Esophagus squamous epithelium (tissue), 4 donors: ENCODE data around the gene WBP1L.

Source experiments
- POLR2A ChIP-seq, 4 donors: fragments of 450-650 bp; IDR thresholded peaks; one replicate each; pipeline ENCODE4 v1.6.1; 2017; ENCODE audit warnings: antibody characterized with exemption in 4 of 4, mild to moderate bottlenecking in 4 of 4, moderate library complexity in 3 of 4
- TF ChIP-seq, protein P1 (sequence below), 6 experiments: fragments of 450-650 bp in 4 of 6; fragments of 200-600 bp in 2 of 6; sonication (generic) in 2 of 6; IDR thresholded peaks; one replicate each; pipeline ENCODE4 v1.5.1; 2016 to 2019; ENCODE audit warnings: antibody characterized with exemption in 6 of 6, mild to moderate bottlenecking in 4 of 6, moderate library complexity in 4 of 6

GRCh38 chr10:102780527-102780808 lies 36.7 kb downstream of the WBP1L start:
- TF ChIP-seq, protein P1, sequence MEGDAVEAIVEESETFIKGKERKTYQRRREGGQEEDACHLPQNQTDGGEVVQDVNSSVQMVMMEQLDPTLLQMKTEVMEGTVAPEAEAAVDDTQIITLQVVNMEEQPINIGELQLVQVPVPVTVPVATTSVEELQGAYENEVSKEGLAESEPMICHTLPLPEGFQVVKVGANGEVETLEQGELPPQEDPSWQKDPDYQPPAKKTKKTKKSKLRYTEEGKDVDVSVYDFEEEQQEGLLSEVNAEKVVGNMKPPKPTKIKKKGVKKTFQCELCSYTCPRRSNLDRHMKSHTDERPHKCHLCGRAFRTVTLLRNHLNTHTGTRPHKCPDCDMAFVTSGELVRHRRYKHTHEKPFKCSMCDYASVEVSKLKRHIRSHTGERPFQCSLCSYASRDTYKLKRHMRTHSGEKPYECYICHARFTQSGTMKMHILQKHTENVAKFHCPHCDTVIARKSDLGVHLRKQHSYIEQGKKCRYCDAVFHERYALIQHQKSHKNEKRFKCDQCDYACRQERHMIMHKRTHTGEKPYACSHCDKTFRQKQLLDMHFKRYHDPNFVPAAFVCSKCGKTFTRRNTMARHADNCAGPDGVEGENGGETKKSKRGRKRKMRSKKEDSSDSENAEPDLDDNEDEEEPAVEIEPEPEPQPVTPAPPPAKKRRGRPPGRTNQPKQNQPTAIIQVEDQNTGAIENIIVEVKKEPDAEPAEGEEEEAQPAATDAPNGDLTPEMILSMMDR (IDR thresholded peaks at IDR 0.05) = no peak
- no peak for TF ChIP-seq POLR2A (IDR thresholded peaks at IDR 0.05)
